Astrocyte of the spinal cord (primary cell): Measurements from ENCODE around the gene RSPO4.

ENCODE experiments used
- DNase-seq: peaks from one replicate; pipeline ENCODE4 v3.0.0; 2011; ENCODE audit warnings: low read depth, low spot score
- H3K4me3 ChIP-seq: 2 replicates; pipeline ENCODE4 v1.5.1; 2011; ENCODE audit warnings: low read depth, mild to moderate bottlenecking, low read length, moderate library complexity
- CTCF ChIP-seq: IDR thresholded peaks from 2 replicates; pipeline ENCODE4 v1.5.1; 2012; ENCODE audit warnings: low read depth, mild to moderate bottlenecking, low read length, inconsistent platforms
- in situ Hi-C: cut with HindIII; loops from 2 replicates; pipeline ENCODE4 v1.10.0; 2017; ENCODE audit warnings: low sequenced_read_pairs

Gene RSPO4

GRCh38 chr20:963795-964194 lies 38.3 kb downstream of the RSPO4 start:
- H3K4me3 ChIP-seq = no peak overlapping the region
- no peak for DNase-seq
- in situ Hi-C loops = no loop called here
- TF ChIP-seq CTCF = no peak

GRCh38 chr20:962683-963082 lies 39.4 kb downstream of the RSPO4 start:
- H3K4me3 ChIP-seq = no peak overlapping the region
- TF ChIP-seq CTCF = no peak
- in situ Hi-C loops = no loop called here
- DNase-seq = no peak

GRCh38 chr20:962223-962622 lies 39.9 kb downstream of the RSPO4 start:
- H3K4me3 ChIP-seq = no peak overlapping the region
- TF ChIP-seq CTCF = no peak
- no peak for DNase-seq
- in situ Hi-C loops = no loop called here

GRCh38 chr20:961768-962167 lies 40.3 kb downstream of the RSPO4 start:
- H3K4me3 ChIP-seq = no peak overlapping the region
- in situ Hi-C loops = no loop called here
- DNase-seq = no peak
- no peak for TF ChIP-seq CTCF

GRCh38 chr20:959996-960615 lies 42.0 kb downstream of the RSPO4 start:
- in situ Hi-C loops = no loop called here

GRCh38 chr20:958936-959815 lies 42.9 kb downstream of the RSPO4 start:
- no peak for DNase-seq
- in situ Hi-C loops = no loop called here
- TF ChIP-seq CTCF = no peak
- H3K4me3 ChIP-seq = no peak overlapping the region

More at GRCh38 chr20:959996-960615, 42.0 kb downstream of the RSPO4 start:
- no peak for TF ChIP-seq CTCF
- no peak for DNase-seq
- H3K4me3 ChIP-seq = no peak overlapping the region
